ENCODE data around the gene KANSL1. TPM values are rescaled to one million over a fixed set of nuclear protein-coding genes. Genes with fewer than 3 reads are reported as not detected.

KANSL1 gene
- total and polyA plus RNA-seq, 9 of the 15 experiments (the other 6 are each of a cell fraction or from before 2014, with no cell fraction given) = 3.6 to 55.4 (median 31.8) TPM

DNA sequence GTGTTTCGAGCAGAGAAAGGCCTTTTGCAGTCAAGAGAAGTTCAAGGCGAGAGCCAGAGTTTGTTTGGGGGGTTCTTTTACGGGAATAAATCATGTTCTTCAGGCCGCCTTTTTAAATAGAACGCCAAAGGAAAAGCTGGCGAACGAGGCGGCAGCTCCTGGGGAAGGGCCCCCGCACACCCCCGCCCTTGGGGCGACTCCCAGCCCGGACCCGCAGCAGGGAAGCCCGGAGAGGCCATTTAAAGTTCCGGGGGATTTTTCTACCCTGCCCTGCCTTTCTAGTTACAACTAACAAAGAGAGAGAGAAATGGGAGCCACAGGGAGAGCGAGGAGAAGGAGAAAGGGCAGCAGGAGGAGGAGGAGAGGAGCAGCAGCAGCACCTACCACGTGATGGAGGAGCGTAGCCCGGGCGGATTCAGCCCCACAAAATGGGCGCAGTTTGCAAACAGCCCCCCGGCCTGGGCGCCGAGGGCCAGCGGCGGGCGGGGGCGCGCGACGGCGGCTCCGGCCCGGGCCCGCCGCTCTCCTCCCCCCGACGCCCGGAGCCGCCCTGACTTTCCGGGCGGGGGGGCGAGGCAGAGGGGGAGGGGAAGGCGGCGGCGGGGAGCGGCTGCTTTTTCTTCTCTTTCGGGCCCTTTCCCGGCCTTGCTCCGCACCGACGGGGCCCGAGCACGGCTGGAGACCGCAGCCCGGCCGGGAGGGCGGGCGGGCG is 634 bp downstream of the KANSL1 start (continued):
- TF ChIP-seq MECOM (CRISPR knock-in tag; IDR thresholded peaks at IDR 0.05) (no peak), ZNF780A (CRISPR knock-in tag; IDR thresholded peaks at IDR 0.05) (no peak), ZNF224 (CRISPR knock-in tag; IDR thresholded peaks at IDR 0.05) (no peak), ZC3H4 (CRISPR knock-in tag; IDR thresholded peaks at IDR 0.05; ENCODE audit: borderline replicate concordance) (0 out of 2 replicates have a peak, but pooled peaks have one; percentile 41), KLF1 (tag; IDR thresholded peaks at IDR 0.05) (peak; percentile 21; the same call in 1 of the 2 replicates), NFIC (IDR thresholded peaks at IDR 0.05) (0 out of 2 replicates have a peak, but pooled peaks have one; percentile 3), CCNT2 (IDR thresholded peaks at IDR 0.05; ENCODE audit: borderline replicate concordance, extremely low read depth, insufficient read length, low read depth, low read length) (peak; percentile 88), COPS2 (conservative IDR thresholded peaks at IDR 0.05) (no peak), DPF2 (IDR thresholded peaks at IDR 0.05) (peak; percentile 36; the same call in 1 of the 2 replicates), ELF1 (tag; IDR thresholded peaks at IDR 0.05) (0 out of 2 replicates have a peak, but pooled peaks have one; percentile 25), GATAD2B (IDR thresholded peaks at IDR 0.05; ENCODE audit: borderline replicate concordance) (peak; percentile 59; the same call in 1 of the 2 replicates), EP300 (IDR thresholded peaks at IDR 0.05; ENCODE audit: low read length) (peak; percentile 36; the same call in 1 of the 2 replicates), ZNF696 (CRISPR knock-in tag; conservative IDR thresholded peaks at IDR 0.05) (no peak), OTX1 (CRISPR knock-in tag; IDR thresholded peaks at IDR 0.05) (peak; percentile 83; the same call in 1 of the 2 replicates)
- TF ChIP-seq, protein P1, sequence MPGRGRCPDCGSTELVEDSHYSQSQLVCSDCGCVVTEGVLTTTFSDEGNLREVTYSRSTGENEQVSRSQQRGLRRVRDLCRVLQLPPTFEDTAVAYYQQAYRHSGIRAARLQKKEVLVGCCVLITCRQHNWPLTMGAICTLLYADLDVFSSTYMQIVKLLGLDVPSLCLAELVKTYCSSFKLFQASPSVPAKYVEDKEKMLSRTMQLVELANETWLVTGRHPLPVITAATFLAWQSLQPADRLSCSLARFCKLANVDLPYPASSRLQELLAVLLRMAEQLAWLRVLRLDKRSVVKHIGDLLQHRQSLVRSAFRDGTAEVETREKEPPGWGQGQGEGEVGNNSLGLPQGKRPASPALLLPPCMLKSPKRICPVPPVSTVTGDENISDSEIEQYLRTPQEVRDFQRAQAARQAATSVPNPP (IDR thresholded peaks at IDR 0.05; ENCODE audit: borderline replicate concordance, insufficient read depth, insufficient read length) = peak; percentile 33
- TF ChIP-seq, protein P2, sequence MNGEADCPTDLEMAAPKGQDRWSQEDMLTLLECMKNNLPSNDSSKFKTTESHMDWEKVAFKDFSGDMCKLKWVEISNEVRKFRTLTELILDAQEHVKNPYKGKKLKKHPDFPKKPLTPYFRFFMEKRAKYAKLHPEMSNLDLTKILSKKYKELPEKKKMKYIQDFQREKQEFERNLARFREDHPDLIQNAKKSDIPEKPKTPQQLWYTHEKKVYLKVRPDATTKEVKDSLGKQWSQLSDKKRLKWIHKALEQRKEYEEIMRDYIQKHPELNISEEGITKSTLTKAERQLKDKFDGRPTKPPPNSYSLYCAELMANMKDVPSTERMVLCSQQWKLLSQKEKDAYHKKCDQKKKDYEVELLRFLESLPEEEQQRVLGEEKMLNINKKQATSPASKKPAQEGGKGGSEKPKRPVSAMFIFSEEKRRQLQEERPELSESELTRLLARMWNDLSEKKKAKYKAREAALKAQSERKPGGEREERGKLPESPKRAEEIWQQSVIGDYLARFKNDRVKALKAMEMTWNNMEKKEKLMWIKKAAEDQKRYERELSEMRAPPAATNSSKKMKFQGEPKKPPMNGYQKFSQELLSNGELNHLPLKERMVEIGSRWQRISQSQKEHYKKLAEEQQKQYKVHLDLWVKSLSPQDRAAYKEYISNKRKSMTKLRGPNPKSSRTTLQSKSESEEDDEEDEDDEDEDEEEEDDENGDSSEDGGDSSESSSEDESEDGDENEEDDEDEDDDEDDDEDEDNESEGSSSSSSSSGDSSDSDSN (IDR thresholded peaks at IDR 0.05; ENCODE audit: borderline replicate concordance in 1 of 2, low read depth in 2 of 2, low read length in 2 of 2) = peak in 1 of 2 experiments; percentile 42; a peak in 2 of 4 replicates

Data from K562 (cell line).